Testis (tissue), 3 donors: ENCODE measurements around the gene IL26. TPM values are rescaled to one million over a fixed set of nuclear protein-coding genes. Genes with fewer than 3 reads are reported as not detected.

ENCODE experiments used
- DNase-seq: peaks from one replicate; pipeline ENCODE4 v3.0.0-alpha.2; 2019
- H3K27ac ChIP-seq, 2 donors: fragments of 200-600 bp; sonication (generic); one replicate each; pipeline ENCODE4 v1.5.1; 2019
- H3K27me3 ChIP-seq: fragments of 200-600 bp; sonication (generic); one replicate; pipeline ENCODE4 v1.5.1; 2019
- H3K36me3 ChIP-seq: fragments of 200-600 bp; sonication (generic); one replicate; pipeline ENCODE4 v1.5.1; 2017; ENCODE audit warnings: low read depth; ENCODE audit errors: missing control alignments
- H3K4me1 ChIP-seq: fragments of 200-600 bp; sonication (generic); one replicate; pipeline ENCODE4 v1.5.1; 2019
- H3K4me3 ChIP-seq, 2 donors: fragments of 200-600 bp; sonication (generic); one replicate each; pipeline ENCODE4 v1.5.1; 2017 to 2019
- H3K9me3 ChIP-seq: fragments of 200-600 bp; sonication (generic); one replicate; pipeline ENCODE4 v1.5.1; 2017
- POLR2A ChIP-seq: fragments of 450-650 bp; IDR thresholded peaks from one replicate; pipeline ENCODE4 v1.6.1; 2017; ENCODE audit warnings: antibody characterized with exemption, mild to moderate bottlenecking, moderate library complexity
- WGBS, 2 donors: methylation state at CpG; one replicate each; pipeline ENCODE4 v1.1.5; 2018; 5-methylcytosine and 5-hydroxymethylcytosine counted together
- intact Hi-C: fragments of 100-400 bp; cut with DNase I; formaldehyde crosslinking; loops from one replicate; pipeline ENCODE4 v1.15.1; 2023; ENCODE audit warnings: low total_unique reads
- polyA plus RNA-seq: library from polyadenylated mRNA; stranded (reverse); fragments of 350-450 nt; fragmentation: Illumina TruSeq; extraction: RNeasy Lipid Tissue Mini Kit (QIAGEN cat#74804); gene quantifications from one replicate; pipeline ENCODE4 v1.2.3, GENCODE V29; 2014; ENCODE audit warnings: low read depth, low replicate concordance; ENCODE audit not compliant: insufficient read depth
- total RNA-seq, 2 donors: library from RNA; depleted of rRNA; stranded (reverse); fragments of >200 nt; gene quantifications; one replicate each; pipeline ENCODE4 v1.2.3, GENCODE V29; 2016
- TF ChIP-seq, protein P1 (sequence below), 3 experiments: fragments of 450-650 bp in 2 of 3; fragments of 200-600 bp in 1 of 3; sonication (generic) in 1 of 3; IDR thresholded peaks; one replicate each; pipeline ENCODE4 v1.5.1; 2016 to 2019; ENCODE audit warnings: antibody characterized with exemption in 3 of 3, mild to moderate bottlenecking in 2 of 3, moderate library complexity in 1 of 3

Gene IL26
- total and polyA plus RNA-seq, 3 donors from 2014 or later = not detected

DNA sequence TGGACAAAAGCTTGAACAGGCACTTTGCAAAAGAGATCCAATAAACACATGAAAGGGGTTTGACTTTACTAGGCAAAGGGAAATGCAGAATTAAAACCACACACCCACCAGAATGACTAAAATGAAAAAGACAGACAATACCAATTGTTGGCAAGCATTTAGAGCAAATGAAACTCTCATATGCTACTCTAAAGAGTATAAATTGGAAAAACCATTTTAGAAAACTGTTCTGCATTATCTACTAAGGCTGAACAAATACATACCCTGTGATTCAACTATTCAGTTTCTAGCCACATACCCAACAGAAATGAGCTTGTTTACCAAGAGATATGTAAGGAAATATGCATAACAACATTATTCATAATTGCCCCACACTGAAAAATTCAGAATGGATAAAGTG, 36.3 kb upstream of the IL26 start:
- intact Hi-C loops = no loop called here
- Histone ChIP-seq H3K4me3 (no peak overlapping the region), H3K4me1 (no peaks in the 10 kb centered on the region), H3K36me3 (no peaks in the 10 kb centered on the region), H3K9me3 (no peaks in the 10 kb centered on the region), H3K27ac (no peak overlapping the region), H3K27me3 (no peaks in the 10 kb centered on the region)
- TF ChIP-seq POLR2A = no peak
- TF ChIP-seq, protein P1, sequence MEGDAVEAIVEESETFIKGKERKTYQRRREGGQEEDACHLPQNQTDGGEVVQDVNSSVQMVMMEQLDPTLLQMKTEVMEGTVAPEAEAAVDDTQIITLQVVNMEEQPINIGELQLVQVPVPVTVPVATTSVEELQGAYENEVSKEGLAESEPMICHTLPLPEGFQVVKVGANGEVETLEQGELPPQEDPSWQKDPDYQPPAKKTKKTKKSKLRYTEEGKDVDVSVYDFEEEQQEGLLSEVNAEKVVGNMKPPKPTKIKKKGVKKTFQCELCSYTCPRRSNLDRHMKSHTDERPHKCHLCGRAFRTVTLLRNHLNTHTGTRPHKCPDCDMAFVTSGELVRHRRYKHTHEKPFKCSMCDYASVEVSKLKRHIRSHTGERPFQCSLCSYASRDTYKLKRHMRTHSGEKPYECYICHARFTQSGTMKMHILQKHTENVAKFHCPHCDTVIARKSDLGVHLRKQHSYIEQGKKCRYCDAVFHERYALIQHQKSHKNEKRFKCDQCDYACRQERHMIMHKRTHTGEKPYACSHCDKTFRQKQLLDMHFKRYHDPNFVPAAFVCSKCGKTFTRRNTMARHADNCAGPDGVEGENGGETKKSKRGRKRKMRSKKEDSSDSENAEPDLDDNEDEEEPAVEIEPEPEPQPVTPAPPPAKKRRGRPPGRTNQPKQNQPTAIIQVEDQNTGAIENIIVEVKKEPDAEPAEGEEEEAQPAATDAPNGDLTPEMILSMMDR (IDR thresholded peaks at IDR 0.05) = no peak
- DNase-seq = no peak

DNA sequence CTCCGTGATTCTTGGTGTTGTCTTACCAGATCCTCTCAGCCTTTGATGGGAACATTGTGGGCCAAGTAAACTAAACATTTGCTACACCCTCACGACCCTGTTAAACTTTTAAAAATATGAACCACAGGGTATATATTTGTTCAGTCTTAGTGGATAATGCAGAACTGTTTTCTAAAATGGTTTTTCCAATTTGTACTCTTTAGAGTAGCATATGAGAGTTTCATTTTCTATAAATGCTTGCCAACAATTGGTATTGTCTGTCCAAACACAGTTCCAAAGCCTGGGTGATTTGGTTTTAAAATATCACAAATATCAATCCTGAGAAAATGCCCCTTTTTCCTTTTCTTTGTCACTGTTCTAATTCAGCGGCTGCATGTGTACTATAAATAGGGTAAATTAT, 34.5 kb upstream of the IL26 start:
- Histone ChIP-seq H3K27me3 (no peaks in the 10 kb centered on the region), H3K4me1 (no peaks in the 10 kb centered on the region), H3K36me3 (no peaks in the 10 kb centered on the region), H3K4me3 (no peak overlapping the region), H3K9me3 (no peaks in the 10 kb centered on the region), H3K27ac (no peak overlapping the region)
- TF ChIP-seq POLR2A = no peak
- TF ChIP-seq, protein P1 (IDR thresholded peaks at IDR 0.05) = no peak
- 53 to 58% methylated on average over 3 of the region's 3 CpGs for WGBS, 2 donors
- intact Hi-C loops = no loop called here
- no peak for DNase-seq

DNA sequence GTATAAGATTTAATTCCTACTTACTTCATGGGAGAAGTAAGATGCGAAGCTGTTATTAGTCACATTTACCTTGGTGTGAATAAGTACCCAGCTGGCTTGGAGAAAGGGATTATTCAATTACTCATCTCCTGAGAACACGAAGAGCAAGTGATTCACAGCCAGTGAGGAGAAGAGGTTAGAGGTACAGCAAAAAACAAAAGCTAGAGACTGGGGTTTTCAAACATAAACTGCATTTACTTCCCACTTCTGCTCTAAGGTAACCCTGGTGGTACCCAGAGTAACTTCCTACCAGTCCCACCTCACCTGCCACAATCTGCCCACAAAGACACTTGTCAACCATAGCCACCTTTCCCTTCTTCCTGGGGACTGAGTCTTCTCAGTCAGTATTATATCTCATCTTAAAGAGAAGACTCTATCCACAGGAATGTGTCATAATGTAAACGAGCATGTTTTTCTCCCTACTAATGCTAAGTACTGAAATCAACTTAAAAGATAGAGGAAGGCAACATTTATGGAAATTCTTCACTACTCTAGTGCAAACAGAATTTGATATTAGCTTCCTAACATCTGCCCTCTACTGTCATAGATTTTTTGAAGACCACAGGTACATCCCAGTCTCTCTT, 33.8 kb upstream of the IL26 start:
- WGBS, 2 donors = 72 to 75% methylated on average over 3 of the region's 3 CpGs
- H3K27me3 ChIP-seq = no peaks in the 10 kb centered on the region
- intact Hi-C loops = no loop called here

DNA sequence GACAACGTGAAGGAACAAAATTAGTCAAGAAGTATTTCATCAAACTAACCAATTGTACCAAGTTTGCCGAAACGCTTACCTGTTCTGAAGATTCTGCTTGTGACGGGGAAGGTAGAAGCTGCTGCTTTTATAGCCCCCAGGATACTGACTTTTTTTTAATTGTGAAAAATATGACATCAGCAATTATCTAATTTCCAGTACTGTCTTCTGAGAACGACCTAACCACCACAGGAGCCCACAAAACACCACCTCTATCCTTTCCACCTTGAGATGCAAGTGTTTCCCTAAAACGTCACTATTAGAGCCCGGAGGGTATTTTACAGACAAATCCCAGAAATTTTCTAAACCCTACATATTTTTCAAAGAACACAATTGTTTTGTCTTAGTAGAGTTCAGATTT, 27.9 kb upstream of the IL26 start, which contains the start of gene IL22:
TSS of gene IL22 (minus strand) at position 101 of the 400 bp plus-strand sequence. CDS start 156 bp downstream, outside the sequence.
- 57 to 67% methylated on average over 7 of the region's 7 CpGs for WGBS, 2 donors

More for the DNA sequence above, 33.8 kb upstream of the IL26 start:
- H3K36me3 ChIP-seq = no peaks in the 10 kb centered on the region
- TF ChIP-seq, protein P1 (IDR thresholded peaks at IDR 0.05) = no peak
- no peak for TF ChIP-seq POLR2A
- no peaks in the 10 kb centered on the region for H3K9me3 ChIP-seq
- H3K27ac ChIP-seq = no peak overlapping the region
- H3K4me3 ChIP-seq = no peak overlapping the region
- H3K4me1 ChIP-seq = no peaks in the 10 kb centered on the region
- DNase-seq = no peak

More for the DNA sequence above, 27.9 kb upstream of the IL26 start, which contains the start of gene IL22:
- TF ChIP-seq, protein P1 (IDR thresholded peaks at IDR 0.05) = no peak
- no peak for TF ChIP-seq POLR2A
- H3K4me3 ChIP-seq = no peak within 1 kb of the TSS
- H3K4me1 ChIP-seq = no peaks in the 10 kb centered on the region
- H3K36me3 ChIP-seq = no peaks in the 10 kb centered on the region
- H3K27ac ChIP-seq = no peak within 1 kb of the TSS
- H3K27me3 ChIP-seq = no peaks in the 10 kb centered on the region
- intact Hi-C loops = no loop called here
- DNase-seq = no peak
- no peaks in the 10 kb centered on the region for H3K9me3 ChIP-seq
